RWPE2 (cell line): ENCODE results near the gene ARL15.
"Not testable (repeated sequence)": the region's sequence is repeated elsewhere in the genome, so short reads cannot be mapped to it uniquely, and the experiment has no call there.

Experiments used
- ATAC-seq: fragments of 200-7000 bp; cut with Tn5 transposase; 3 replicates; pipeline ENCODE4 v1.9.1; 2021; ENCODE audit warnings: low read depth
- DNase-seq: peaks from one replicate; pipeline ENCODE4 v3.0.0-alpha.2; 2020; ENCODE audit warnings: low spot score
- H3K27ac ChIP-seq: fragments of 450-650 bp; 2 replicates; pipeline ENCODE4 v1.5.1; 2017; ENCODE audit warnings: mild to moderate bottlenecking; ENCODE audit not compliant: poor library complexity, severe bottlenecking
- H3K27me3 ChIP-seq: fragments of 250-450 bp; sonication (Bioruptor Pico); 2 replicates; pipeline ENCODE4 v1.5.1; 2021; ENCODE audit warnings: mild to moderate bottlenecking, moderate library complexity; ENCODE audit not compliant: insufficient read depth, poor library complexity, severe bottlenecking
- H3K36me3 ChIP-seq: fragments of 250-450 bp; sonication (Bioruptor Pico); 2 replicates; pipeline ENCODE4 v1.5.1; 2020; ENCODE audit warnings: low read depth, mild to moderate bottlenecking, moderate library complexity
- H3K4me1 ChIP-seq: fragments of 250-450 bp; sonication (Bioruptor Pico); 2 replicates; pipeline ENCODE4 v1.5.1; 2021; ENCODE audit warnings: mild to moderate bottlenecking, moderate library complexity; ENCODE audit not compliant: insufficient read depth, poor library complexity, severe bottlenecking
- H3K4me3 ChIP-seq: fragments of 250-450 bp; sonication (Bioruptor Pico); 2 replicates; pipeline ENCODE4 v1.5.1; 2021; ENCODE audit warnings: mild to moderate bottlenecking, moderate library complexity; ENCODE audit not compliant: severe bottlenecking
- H3K9me3 ChIP-seq: fragments of 250-450 bp; sonication (Bioruptor Pico); 2 replicates; pipeline ENCODE4 v1.5.1; 2021; ENCODE audit warnings: mild to moderate bottlenecking, moderate library complexity; ENCODE audit not compliant: severe bottlenecking
- CTCF ChIP-seq: fragments of 450-650 bp; IDR thresholded peaks from one replicate; pipeline ENCODE4 v1.5.1; 2017; ENCODE audit warnings: mild to moderate bottlenecking, moderate library complexity; ENCODE audit not compliant: poor library complexity, severe bottlenecking

The ARL15 gene

GRCh38 chr5:54049963-54050362, 260.4 kb downstream of the ARL15 start:
- H3K4me1 ChIP-seq: no peaks in the 10 kb centered on the region
- H3K9me3 ChIP-seq: no peaks in the 10 kb centered on the region
- H3K4me3 ChIP-seq: no peak overlapping the region
- no peak for TF ChIP-seq CTCF
- no peak overlapping the region for H3K27ac ChIP-seq
- ATAC-seq (no peak), DNase-seq (no peak)
- H3K27me3 ChIP-seq: no peaks in the 10 kb centered on the region
- H3K36me3 ChIP-seq: no peaks in the 10 kb centered on the region

GRCh38 chr5:54049144-54049543, 261.2 kb downstream of the ARL15 start:
- ATAC-seq (no peak), DNase-seq (no peak)
- Histone ChIP-seq H3K27ac (no peak overlapping the region), H3K27me3 (no peaks in the 10 kb centered on the region), H3K36me3 (no peaks in the 10 kb centered on the region), H3K9me3 (no peaks in the 10 kb centered on the region), H3K4me3 (no peak overlapping the region), H3K4me1 (no peaks in the 10 kb centered on the region)
- TF ChIP-seq CTCF: no peak

- H3K27ac ChIP-seq: no peak overlapping the region
- no peaks in the 10 kb centered on the region for H3K4me1 ChIP-seq
Observed at GRCh38 chr5:54045077-54045792, 265.1 kb downstream of the ARL15 start.

GRCh38 chr5:54044276-54044675, 266.1 kb downstream of the ARL15 start:
- not testable (repeated sequence) for H3K27me3 ChIP-seq, DNase-seq, H3K27ac ChIP-seq, ATAC-seq, H3K36me3 ChIP-seq, H3K4me3 ChIP-seq, H3K4me1 ChIP-seq, H3K9me3 ChIP-seq

More at GRCh38 chr5:54045077-54045792, 265.1 kb downstream of the ARL15 start:
- Histone ChIP-seq H3K4me3 (no peak overlapping the region), H3K27me3 (no peaks in the 10 kb centered on the region), H3K9me3 (no peaks in the 10 kb centered on the region), H3K36me3 (no peaks in the 10 kb centered on the region)
- ATAC-seq (no peak), DNase-seq (no peak)
- TF ChIP-seq CTCF: no peak

GRCh38 chr5:54040804-54041203, 269.6 kb downstream of the ARL15 start:
- Histone ChIP-seq H3K9me3 (no peaks in the 10 kb centered on the region), H3K27me3 (no peaks in the 10 kb centered on the region), H3K4me3 (no peak overlapping the region), H3K36me3 (no peaks in the 10 kb centered on the region), H3K27ac (no peak overlapping the region), H3K4me1 (no peaks in the 10 kb centered on the region)
- ATAC-seq (no peak), DNase-seq (no peak)
- TF ChIP-seq CTCF: no peak
